HG02678 (cell line): ENCODE measurements around the gene CHST15.
"Not testable (repeated sequence)": the region's sequence is repeated elsewhere in the genome, so short reads cannot be mapped to it uniquely, and the experiment has no call there.

ENCODE experiments used
- ATAC-seq: cut with Tn5 transposase; IDR thresholded peaks from one replicate; pipeline ENCODE4 v1.9.1; 2021; ENCODE audit warnings: mild to moderate bottlenecking, moderate library complexity; ENCODE audit not compliant: unreplicated experiment

The CHST15 gene

GRCh38 chr10:124099604-124100003 is 6.2 kb upstream of the CHST15 start:
- no peak for ATAC-seq

DNA sequence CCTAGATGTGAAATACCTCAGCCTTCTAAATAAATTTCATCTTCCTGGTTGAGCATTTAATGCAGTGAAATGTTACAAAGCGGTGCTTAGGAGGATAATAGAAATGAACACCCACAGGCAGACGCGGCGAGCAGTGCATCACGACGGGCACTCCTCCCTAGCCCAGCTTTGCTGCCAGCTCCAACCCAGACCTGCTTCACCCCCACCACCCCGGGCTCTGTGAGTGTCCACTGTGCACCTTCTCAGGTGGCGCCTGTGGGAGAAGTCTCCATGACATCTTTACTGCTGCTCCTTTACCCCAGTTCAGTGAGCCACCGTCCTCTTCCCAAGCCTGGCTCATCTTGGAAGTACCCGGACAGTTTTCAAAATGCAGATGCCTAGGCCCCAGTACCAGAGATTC is 5.2 kb upstream of the CHST15 start:
- ATAC-seq = no peak

DNA sequence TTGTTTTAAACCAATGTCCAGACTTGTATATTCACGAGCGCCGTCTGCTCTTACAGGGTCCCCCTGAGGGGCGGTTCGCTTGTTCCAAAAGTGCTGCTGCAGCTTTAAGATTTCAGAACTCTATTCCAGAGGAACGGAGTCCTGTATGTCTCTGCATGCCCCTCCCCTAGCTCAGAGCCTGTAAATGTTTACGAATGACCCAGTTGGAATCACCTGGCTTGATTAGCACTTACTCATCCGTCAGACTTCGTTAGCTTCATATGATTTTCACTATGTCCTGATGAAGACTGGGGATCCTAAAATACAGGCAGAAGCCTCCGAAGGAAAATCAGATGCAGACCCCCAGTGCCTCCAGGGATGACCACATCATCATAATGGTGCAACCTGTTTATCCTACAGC is 4.5 kb upstream of the CHST15 start:
- ATAC-seq = no peak

DNA sequence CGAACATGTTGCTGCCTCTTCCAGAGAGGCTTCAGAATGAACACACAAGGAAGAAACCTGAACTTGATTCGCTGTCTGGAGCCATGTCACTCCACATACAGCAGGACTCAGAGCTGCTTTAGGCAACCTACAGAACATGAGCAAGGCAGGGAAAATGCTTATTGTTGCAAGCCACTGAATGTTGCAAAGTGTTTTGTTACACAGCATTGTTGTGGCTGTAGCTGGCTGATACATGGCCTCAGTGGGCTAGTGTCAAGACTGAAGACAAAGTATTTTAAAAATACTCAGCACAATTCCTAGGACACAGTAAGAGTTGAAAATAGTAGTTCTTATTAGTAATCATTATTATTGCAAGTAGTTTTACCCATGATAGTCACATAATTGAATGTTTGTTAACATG is 3.1 kb upstream of the CHST15 start:
- ATAC-seq = no peak

GRCh38 chr10:124095801-124096200 is 2.4 kb upstream of the CHST15 start:
- ATAC-seq = not testable (repeated sequence)

DNA sequence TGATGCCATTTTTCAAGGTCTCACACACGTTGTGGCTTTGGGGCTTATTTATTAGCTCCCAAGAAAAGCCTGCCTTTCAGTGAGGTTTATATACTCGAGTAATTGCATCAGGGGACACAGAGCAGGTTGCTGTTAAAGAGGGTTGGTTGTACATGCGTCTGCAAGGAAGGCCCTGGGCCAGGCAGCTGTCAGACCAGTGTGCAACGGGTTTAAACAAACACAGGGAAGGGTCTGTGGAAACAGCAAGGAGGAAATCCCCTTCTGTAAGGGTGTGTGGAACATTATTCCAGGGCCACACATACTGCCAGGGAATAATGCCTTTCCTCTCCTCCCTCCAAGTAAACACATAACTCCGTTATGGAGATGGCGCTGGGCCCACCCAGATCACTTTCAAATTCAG is 1.7 kb upstream of the CHST15 start:
- no peak for ATAC-seq

- ATAC-seq = no peak
These were observed 1.0 kb upstream of the CHST15 start for GRCh38 chr10:124094419-124094785.

DNA sequence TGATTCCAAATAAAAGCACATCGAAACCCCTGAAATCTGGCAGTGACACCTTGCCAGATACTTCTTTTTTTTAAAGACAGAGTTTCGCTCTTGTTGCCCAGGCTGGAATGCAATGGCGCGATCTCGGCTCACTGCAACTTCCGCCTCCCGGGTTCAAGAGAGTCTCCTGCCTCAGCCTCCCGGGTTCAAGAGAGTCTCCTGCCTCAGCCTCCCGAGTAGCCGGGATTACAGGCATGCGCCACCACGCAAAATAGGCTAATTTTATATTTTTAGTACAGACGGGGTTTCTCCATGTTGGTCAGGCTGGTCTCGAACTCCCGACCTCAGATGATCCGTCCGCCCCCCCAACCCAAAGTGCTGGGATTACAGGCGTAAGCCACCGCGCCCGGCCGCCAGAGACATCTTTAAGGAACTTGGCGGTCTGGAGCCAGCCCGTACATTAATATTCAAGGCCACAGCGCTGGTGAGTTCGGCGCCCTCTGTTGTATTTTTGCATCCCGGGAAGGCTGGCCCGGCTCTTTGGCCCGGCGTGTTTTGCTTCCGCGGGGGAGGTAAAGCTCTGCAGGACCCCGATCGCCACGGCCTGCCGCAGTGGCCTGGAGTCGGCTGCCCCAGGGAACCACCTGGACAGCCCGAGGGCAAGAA is 498 bp upstream of the CHST15 start:
- not testable (repeated sequence) for ATAC-seq

GRCh38 chr10:124092250-124092859 is 1.0 kb downstream of the CHST15 start:
- peak; percentile 63 for ATAC-seq

DNA sequence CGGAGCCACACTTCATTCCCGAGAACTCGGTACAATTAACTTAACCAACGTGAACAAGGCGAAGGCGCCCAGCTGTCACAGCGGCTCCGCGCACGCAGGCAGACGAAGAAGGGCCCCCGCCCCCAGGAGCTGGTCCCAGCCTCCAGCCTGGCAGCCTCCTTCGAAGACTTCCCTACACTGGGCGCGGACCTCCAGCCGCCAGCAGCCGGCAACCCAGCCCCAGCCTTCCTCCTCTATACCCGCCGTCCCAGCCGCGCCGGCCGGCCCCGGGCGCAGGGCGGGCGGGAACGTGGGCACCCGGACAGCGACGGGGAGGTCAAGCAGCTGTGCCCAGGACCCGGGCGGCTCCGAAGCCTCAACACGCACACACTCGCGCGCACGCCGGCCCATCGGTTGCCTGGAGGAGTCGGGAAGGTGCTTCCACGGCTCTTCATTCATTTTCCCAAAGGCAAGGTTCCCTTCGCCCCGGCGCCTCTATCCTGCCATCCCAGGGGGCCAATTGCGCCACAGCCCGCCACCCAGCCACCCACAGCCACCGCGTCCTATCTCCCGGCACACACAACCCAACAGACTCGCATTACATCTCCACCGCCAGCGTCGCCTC is 1.6 kb downstream of the CHST15 start:
- ATAC-seq = peak; percentile 7

DNA sequence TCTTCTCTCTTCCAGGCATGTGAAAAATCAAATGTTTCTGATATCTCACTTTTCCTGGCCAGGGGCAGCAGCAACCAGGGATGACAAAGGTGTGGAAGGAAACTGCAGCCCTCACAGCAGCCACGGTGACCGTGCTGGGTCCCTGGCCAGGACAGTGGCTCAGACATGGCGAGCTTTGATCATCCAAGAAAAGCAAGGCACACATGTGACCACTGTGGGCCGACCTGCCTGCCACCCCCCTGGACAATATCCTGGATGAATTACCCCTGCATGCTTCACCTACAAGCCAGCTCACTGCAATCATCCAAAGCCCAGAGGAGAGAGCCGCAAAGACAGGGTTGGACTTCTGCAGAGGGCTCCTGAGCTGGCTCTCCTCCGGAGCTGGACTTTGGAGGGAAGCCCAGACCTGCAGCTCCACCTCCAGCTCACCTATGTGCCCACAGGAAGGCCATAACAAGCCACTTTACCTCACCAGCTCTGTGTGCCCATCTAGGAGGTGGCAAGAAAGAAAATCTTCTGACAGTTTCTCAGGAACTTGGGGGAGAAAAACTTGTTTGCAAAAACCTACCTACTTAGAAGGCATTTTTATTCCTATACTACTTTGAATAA is 2.7 kb downstream of the CHST15 start:
- no peak for ATAC-seq

GRCh38 chr10:124089859-124090258 is 3.5 kb downstream of the CHST15 start:
- no peak for ATAC-seq

DNA sequence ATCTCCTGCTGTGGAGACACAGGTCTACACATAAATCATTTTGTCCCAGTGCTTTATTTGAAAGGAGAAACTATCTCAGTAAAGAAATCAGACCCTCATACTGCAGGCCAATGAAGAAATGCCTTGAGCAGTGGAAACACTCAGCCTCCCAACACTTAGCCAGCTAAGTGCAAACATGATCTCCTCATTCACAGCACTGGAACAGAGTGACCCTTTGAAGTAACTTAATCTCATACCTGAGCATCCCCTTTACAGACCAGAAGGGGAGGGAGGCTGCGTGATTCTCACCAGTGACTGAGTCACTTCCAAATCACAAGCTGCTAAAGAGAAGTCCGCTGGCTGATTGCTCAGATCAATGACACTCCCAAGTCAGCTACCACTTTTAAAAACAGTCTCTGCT is 4.5 kb downstream of the CHST15 start:
- no peak for ATAC-seq

GRCh38 chr10:124087672-124088634 is 5.4 kb downstream of the CHST15 start:
- ATAC-seq = no peak

DNA sequence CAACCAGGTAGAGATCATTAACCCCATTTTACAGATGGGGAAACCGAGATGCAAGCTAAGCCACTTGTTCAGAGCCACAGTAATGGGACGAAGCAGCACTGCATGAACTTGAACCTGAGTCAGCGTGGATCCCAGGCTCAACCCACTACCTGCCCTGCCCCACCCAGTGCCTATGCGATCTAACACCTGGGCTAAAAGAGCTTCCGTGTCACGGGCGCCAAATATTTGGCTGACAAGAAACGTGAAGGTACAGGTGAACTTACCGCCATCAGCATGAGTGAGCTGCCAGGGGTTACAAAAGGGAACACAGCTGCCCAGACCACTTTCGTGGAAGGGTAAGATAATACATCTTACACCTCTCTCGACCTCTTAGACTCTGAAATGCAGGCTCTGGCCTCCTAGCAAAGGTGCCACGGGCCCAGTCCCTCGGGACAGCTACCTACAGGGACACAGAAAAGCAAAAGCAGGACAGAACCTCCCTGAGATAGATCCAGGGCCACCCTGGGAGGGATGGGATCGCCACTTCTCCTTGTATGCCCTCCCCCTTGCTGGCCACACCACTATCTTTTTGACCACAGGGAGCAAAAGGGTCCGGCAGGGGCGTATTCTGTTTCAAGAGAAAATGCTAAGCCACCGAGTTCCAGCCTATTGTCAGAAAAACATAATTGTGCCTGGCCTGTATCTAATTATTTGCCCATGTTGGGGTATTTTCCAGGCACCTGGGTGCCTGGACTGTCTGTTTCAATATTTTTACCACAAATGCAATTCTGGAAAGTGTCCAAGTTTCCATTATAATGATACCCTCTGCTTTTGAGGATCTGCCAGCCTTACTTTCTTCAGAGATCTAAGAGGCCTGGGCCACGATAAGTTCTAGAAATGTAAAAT is 6.4 kb downstream of the CHST15 start:
- ATAC-seq = no peak

GRCh38 chr10:124086097-124086710 is 7.2 kb downstream of the CHST15 start:
- no peak for ATAC-seq

DNA sequence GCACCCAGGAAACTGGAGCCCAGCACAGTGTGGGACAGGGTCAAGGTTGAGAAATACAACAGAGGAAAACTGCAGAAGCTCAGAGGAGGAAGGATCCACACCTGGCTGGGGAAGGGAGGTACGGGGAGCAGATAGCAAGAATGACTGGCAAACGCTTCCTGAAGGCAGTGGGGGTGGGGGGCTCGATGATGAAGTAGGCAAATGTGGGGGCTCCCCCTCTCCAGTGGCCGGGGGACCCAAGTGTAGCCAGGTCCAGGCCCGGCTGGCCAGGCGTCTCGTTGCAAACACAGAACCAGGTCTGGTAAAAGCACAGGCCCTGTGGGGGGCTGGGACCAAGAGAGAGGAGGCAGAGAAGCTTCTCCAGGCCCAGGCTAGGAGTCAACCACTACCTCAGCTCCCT is 7.7 kb downstream of the CHST15 start:
- ATAC-seq = no peak

DNA sequence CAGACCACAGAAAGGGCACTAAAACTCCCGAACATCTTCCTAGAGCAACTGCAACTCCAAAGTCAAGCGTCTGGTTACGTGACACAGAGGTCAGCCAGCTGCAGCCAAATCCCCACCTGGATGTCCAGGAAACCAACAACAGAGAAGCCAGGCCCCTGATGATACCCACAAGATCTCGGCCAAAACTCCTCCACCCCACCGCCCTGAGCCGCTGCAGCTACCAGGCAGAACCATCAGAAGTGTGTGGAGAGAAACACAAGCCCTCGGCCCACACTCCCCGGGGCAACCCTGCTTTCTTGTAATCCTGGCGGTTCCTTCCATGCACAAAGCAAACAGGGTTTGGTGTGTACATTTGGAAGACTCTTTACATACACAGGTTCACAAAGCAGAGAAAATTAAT is 8.7 kb downstream of the CHST15 start:
- ATAC-seq = no peak

GRCh38 chr10:124083740-124084397 is 9.5 kb downstream of the CHST15 start:
- ATAC-seq = no peak
